ENCODE results near the gene ZNF33B. TPM values are rescaled to one million over a fixed set of nuclear protein-coding genes. Genes with fewer than 3 reads are reported as not detected.

Gene ZNF33B
- total RNA-seq, 1 experiment from 2014 or later = 22.7 TPM

GRCh38 chr10:42650374-42650773 lies 12.0 kb upstream of the ZNF33B start:
- DNase-seq (ENCODE audit: low spot score) (no peak), ATAC-seq (no peak)
- POLR2A ChIA-PET = no interaction called here
- peaks cover 60% of the 10 kb centered on the region for H3K9me3 Mint-ChIP-seq
- H3K4me3 Mint-ChIP-seq = no peak overlapping the region
- peaks cover 16% of the 10 kb centered on the region for H3K4me1 Mint-ChIP-seq
- H3K36me3 Mint-ChIP-seq = peaks cover 6% of the 10 kb centered on the region
- CTCF ChIA-PET = interaction anchor here (1.4 kb wide), 1 partner anchor 103 kb away, joined by 5 read pairs; no protein-coding TSS in a partner anchor
- no peak overlapping the region for H3K27ac Mint-ChIP-seq
- peaks cover 4% of the 10 kb centered on the region for H3K27me3 Mint-ChIP-seq (ENCODE audit: low read depth)
- TF ChIP-seq SP1 (CRISPR knock-in tag; conservative IDR thresholded peaks at IDR 0.05) (no peak), ELF4 (CRISPR knock-in tag; IDR thresholded peaks at IDR 0.05; ENCODE audit: low read depth) (no peak), ATF3 (CRISPR knock-in tag; conservative IDR thresholded peaks at IDR 0.05) (no peak), AFF4 (CRISPR knock-in tag; IDR thresholded peaks at IDR 0.05; ENCODE audit: borderline replicate concordance) (no peak), PRDM15 (CRISPR knock-in tag; IDR thresholded peaks at IDR 0.05) (no peak), ZNF425 (CRISPR knock-in tag; conservative IDR thresholded peaks at IDR 0.05) (no peak), GRHL2 (CRISPR knock-in tag; IDR thresholded peaks at IDR 0.05; ENCODE audit: insufficient replicate concordance, severe bottlenecking) (no peak), CREB1 (CRISPR knock-in tag; IDR thresholded peaks at IDR 0.05) (no peak), ARID4B (CRISPR knock-in tag; IDR thresholded peaks at IDR 0.05; ENCODE audit: borderline replicate concordance) (no peak), ZBTB21 (CRISPR knock-in tag; IDR thresholded peaks at IDR 0.05; ENCODE audit: borderline replicate concordance) (no peak), ZNF532 (CRISPR knock-in tag; IDR thresholded peaks at IDR 0.05; ENCODE audit: borderline replicate concordance) (no peak), ZBTB43 (CRISPR knock-in tag; IDR thresholded peaks at IDR 0.05) (no peak), TEAD1 (CRISPR knock-in tag; IDR thresholded peaks at IDR 0.05) (no peak)
